HG03439 (cell line): ENCODE measurements around the gene SRP68.

ENCODE experiments used
- ATAC-seq: cut with Tn5 transposase; IDR thresholded peaks from one replicate; pipeline ENCODE4 v1.9.1; 2021; ENCODE audit warnings: mild to moderate bottlenecking, moderate library complexity; ENCODE audit not compliant: unreplicated experiment

Gene SRP68

GRCh38 chr17:76072148-76072858 is at the start of gene SRP68:
SRP68 (minus strand) TSS chr17:76072517; CDS start chr17:76072491, 26 bp downstream.
- peak; percentile 76 for ATAC-seq

GRCh38 chr17:76121932-76122430 is 49.7 kb upstream of the SRP68 start:
- ATAC-seq = no peak

- ATAC-seq = no peak
Measured at GRCh38 chr17:76120658-76121008, 48.3 kb upstream of the SRP68 start.

GRCh38 chr17:76119409-76120371 is 47.4 kb upstream of the SRP68 start:
- no peak for ATAC-seq

GRCh38 chr17:76115138-76115754 is 42.9 kb upstream of the SRP68 start:
- no peak for ATAC-seq

- no peak for ATAC-seq
Measured at GRCh38 chr17:76111956-76112355, 39.6 kb upstream of the SRP68 start.

- no peak for ATAC-seq
Measured at GRCh38 chr17:76107509-76107908, 35.2 kb upstream of the SRP68 start.

GRCh38 chr17:76106703-76107102 is 34.4 kb upstream of the SRP68 start:
- ATAC-seq = no peak

- ATAC-seq = no peak
Measured at GRCh38 chr17:76104896-76105231, 32.5 kb upstream of the SRP68 start.

- no peak for ATAC-seq
Measured at GRCh38 chr17:76104140-76104895, 32.0 kb upstream of the SRP68 start.

- peak; percentile 81 for ATAC-seq
Measured at GRCh38 chr17:76103274-76104139, 31.2 kb upstream of the SRP68 start, which contains the start of gene EXOC7. EXOC7 (minus strand) TSS chr17:76103787; CDS start chr17:76103692, 95 bp downstream.

GRCh38 chr17:76102944-76103273 is 30.6 kb upstream of the SRP68 start:
- ATAC-seq = no peak

- no peak for ATAC-seq
Measured at GRCh38 chr17:76097716-76098295, 25.5 kb upstream of the SRP68 start.

GRCh38 chr17:76095943-76096342 is 23.6 kb upstream of the SRP68 start:
- no peak for ATAC-seq

- no peak for ATAC-seq
Measured at GRCh38 chr17:76094046-76094445, 21.7 kb upstream of the SRP68 start.

- no peak for ATAC-seq
Measured at GRCh38 chr17:76092526-76093413, 20.5 kb upstream of the SRP68 start.

GRCh38 chr17:76091526-76092286 is 19.4 kb upstream of the SRP68 start:
- no peak for ATAC-seq
